A549 (cell line): ENCODE data around the gene GALNT7. TPM values are rescaled to one million over a fixed set of nuclear protein-coding genes. Genes with fewer than 3 reads are reported as not detected.
"Not testable (repeated sequence)": the region's sequence is repeated elsewhere in the genome, so short reads cannot be mapped to it uniquely, and the experiment has no call there.

Source experiments
- ATAC-seq, 2 experiments: fragments of 200-7000 bp in 1 of 2; fragments of >200 bp in 1 of 2; cut with Nextera tagmentation in 1 of 2; cut with Tn5 transposase in 1 of 2; 3 replicates each; pipeline versions ENCODE4 v1.8.0 to v1.9.1; 2018 to 2020; ENCODE audit warnings: mild to moderate bottlenecking in 1 of 2, moderate library complexity in 1 of 2
- CTCF ChIA-PET: fragments of 300-600 bp; sonication (Branson Sonifier 250); formaldehyde crosslinking; extraction: SDS; loops from one replicate; lab custom pipeline; 2021; ENCODE audit warnings: antibody characterized with exemption, inconsistent platforms; lab: Yijun Ruan, JAX
- POLR2A ChIA-PET: fragments of 350-600 bp; formaldehyde crosslinking; extraction: SDS; loops from one replicate; lab custom pipeline; 2021; ENCODE audit warnings: antibody characterized with exemption, inconsistent platforms; lab: Yijun Ruan, JAX
- DNase-seq, 2 experiments: peaks; one replicate each; pipeline versions ENCODE4 v3.0.0 to v3.0.0-alpha.2; 2011 to 2016; ENCODE audit warnings: low read depth in 1 of 2, low spot score in 1 of 2
- FAIRE-seq: peaks from 2 replicates; lab custom pipeline; 2011; peaks lifted over from hg19 to GRCh38; lab: Jason Lieb, UNC
- H3K27ac ChIP-seq, 2 experiments: fragments of >200 bp; sonication (Bioruptor Twin); formaldehyde crosslinking; 3 replicates each; pipeline ENCODE4 v1.5.1; 2016 to 2017
- H3K4me1 ChIP-seq: fragments of >200 bp; sonication (Bioruptor Twin); formaldehyde crosslinking; 3 replicates; pipeline ENCODE4 v1.6.1; 2016
- H3K4me2 ChIP-seq: fragments of >200 bp; sonication (Bioruptor Twin); formaldehyde crosslinking; 3 replicates; pipeline ENCODE4 v1.6.1; 2016
- H3K4me3 ChIP-seq: fragments of >200 bp; sonication (Bioruptor Twin); formaldehyde crosslinking; 3 replicates; pipeline ENCODE4 v1.5.1; 2016
- H3K9me3 ChIP-seq: fragments of >200 bp; sonication (Bioruptor Twin); formaldehyde crosslinking; 3 replicates; pipeline ENCODE4 v1.6.1; 2016
- BHLHE40 ChIP-seq: IDR thresholded peaks from 2 replicates; pipeline ENCODE4 v1.6.1; 2012; ENCODE audit warnings: low read depth, low read length, inconsistent platforms
- CBX8 ChIP-seq: fragments of 200-600 bp; sonication (generic); IDR thresholded peaks from 2 replicates; pipeline ENCODE4 v1.6.1; 2016
- CEBPB ChIP-seq, 2 experiments: fragments of >200 bp in 1 of 2; sonication (Bioruptor Twin) in 1 of 2; formaldehyde crosslinking in 1 of 2; IDR thresholded peaks; 2 replicates each; pipeline ENCODE4 v1.6.1; 2012 to 2016
- CHD4 ChIP-seq: fragments of 200-600 bp; sonication (generic); IDR thresholded peaks from 2 replicates; pipeline ENCODE4 v1.6.1; 2016; ENCODE audit warnings: antibody characterized with exemption, mild to moderate bottlenecking, borderline replicate concordance
- EHMT2 ChIP-seq: fragments of 200-600 bp; sonication (generic); IDR thresholded peaks from 2 replicates; pipeline ENCODE4 v1.6.1; 2016; ENCODE audit warnings: antibody characterized with exemption, low read depth, mild to moderate bottlenecking, moderate library complexity
- FOSL2 ChIP-seq, 2 experiments: fragments of 450-650 bp in 1 of 2; fragments of >200 bp in 1 of 2; sonication (Bioruptor Twin) in 1 of 2; formaldehyde crosslinking; IDR thresholded peaks; 2 replicates each; pipeline versions ENCODE4 v1.5.0 to v1.6.1; 2016 to 2020; ENCODE audit warnings: mild to moderate bottlenecking in 1 of 2, moderate library complexity in 1 of 2
- GATA3 ChIP-seq: IDR thresholded peaks from 2 replicates; pipeline ENCODE4 v1.6.1; 2012; ENCODE audit warnings: borderline replicate concordance
- HDAC2 ChIP-seq: fragments of 200-600 bp; sonication (generic); IDR thresholded peaks from 2 replicates; pipeline ENCODE4 v1.6.1; 2016
- JUNB ChIP-seq: fragments of >200 bp; sonication (Bioruptor Twin); formaldehyde crosslinking; IDR thresholded peaks from 2 replicates; pipeline ENCODE4 v1.6.1; 2016
- RAD21 ChIP-seq, 2 experiments: fragments of >200 bp in 1 of 2; sonication (Bioruptor Twin) in 1 of 2; formaldehyde crosslinking in 1 of 2; IDR thresholded peaks in 1 of 2; conservative IDR thresholded peaks in 1 of 2; 2 replicates in 1 of 2; 3 replicates in 1 of 2; pipeline ENCODE4 v1.6.1; 2012 to 2018; ENCODE audit warnings: inconsistent platforms in 1 of 2
- RFX5 ChIP-seq: fragments of 450-650 bp; IDR thresholded peaks from 2 replicates; pipeline ENCODE4 v1.7.1; 2014; ENCODE audit warnings: antibody characterized with exemption, mild to moderate bottlenecking, moderate library complexity
- SMC3 ChIP-seq: fragments of >200 bp; sonication (Bioruptor Twin); formaldehyde crosslinking; IDR thresholded peaks from 3 replicates; pipeline ENCODE4 v1.6.1; 2018; ENCODE audit warnings: inconsistent platforms
- SREBF2 ChIP-seq: fragments of 450-650 bp; IDR thresholded peaks from 2 replicates; pipeline ENCODE4 v1.6.1; 2014; ENCODE audit warnings: mild to moderate bottlenecking, moderate library complexity
- TFCP2L1 ChIP-seq: fragments of 250-450 bp; sonication (Bioruptor Pico); IDR thresholded peaks from 2 replicates; pipeline ENCODE4 v1.5.0; 2021; ENCODE audit warnings: mild to moderate bottlenecking
- WGBS: methylation state at CpG from one replicate; pipeline ENCODE4 v1.1.6; 2017; ENCODE audit errors: missing lambda C conversion rate; 5-methylcytosine and 5-hydroxymethylcytosine counted together
- polyA plus RNA-seq, 4 experiments: library from polyadenylated mRNA; depleted of rRNA in 3 of 4; stranded (reverse); fragments of >200 nt; fragmentation: RNase III in 1 of 4; extraction: RNeasy Plus Mini Kit Qiagen cat#74134 plus additional on column Dnase treatment in 1 of 4; gene quantifications; 2 replicates in 3 of 4; 3 replicates in 1 of 4; pipeline ENCODE4 v1.2.3, GENCODE V29; 2011 to 2017
- TF ChIP-seq, protein P1 (sequence below): fragments of >200 bp; sonication (Bioruptor Twin); formaldehyde crosslinking; IDR thresholded peaks from 3 replicates; pipeline ENCODE4 v1.5.1; 2016
- TF ChIP-seq, protein P2 (sequence below): fragments of 150-350 bp; IDR thresholded peaks from 2 replicates; pipeline ENCODE4 v1.6.1; 2014; ENCODE audit warnings: low read depth, mild to moderate bottlenecking, low read length

GALNT7 gene
- polyA plus RNA-seq, 2 of the 4 experiments (the other 2 are of a cell fraction): 28.8 to 63.6 TPM

DNA sequence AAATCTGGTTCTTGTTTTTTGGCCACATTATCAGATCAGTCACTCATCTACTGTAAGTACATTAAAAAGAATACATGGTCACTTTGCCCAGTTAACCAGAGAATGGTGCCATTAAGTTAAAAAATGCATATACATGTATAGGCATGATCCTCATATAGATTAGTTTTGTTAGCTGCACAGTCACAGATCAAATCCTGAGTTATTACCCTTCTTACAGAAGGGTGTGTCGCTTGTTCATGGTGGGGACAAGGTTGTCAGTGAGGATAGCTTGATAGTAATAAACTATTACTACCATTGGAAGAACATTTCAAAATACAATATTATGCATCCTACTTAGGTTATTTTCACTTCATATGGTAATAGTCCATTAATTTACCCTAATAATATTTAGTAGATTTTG is 48.5 kb downstream of the GALNT7 start:
- H3K9me3 ChIP-seq: no peaks in the 10 kb centered on the region
- H3K4me2 ChIP-seq: peak overlapping the region; percentile 63; the same call in 2 of the 3 replicates
- ATAC-seq (no peak), DNase-seq (no peak), FAIRE-seq (no peak)
- H3K4me1 ChIP-seq: peaks cover 54% of the 10 kb centered on the region
- 0 out of 6 replicates have a peak overlapping the region, but pooled peaks of 1 of the 2 experiments have one; percentile 15 for H3K27ac ChIP-seq
- ChIA-PET CTCF (no interaction called here), POLR2A (no interaction called here)
- WGBS: 100% methylated on average over 1 of the region's 1 CpG
- TF ChIP-seq TFCP2L1 (CRISPR knock-in tag): no peak
- no peak for TF ChIP-seq GATA3
- TF ChIP-seq, protein P1, sequence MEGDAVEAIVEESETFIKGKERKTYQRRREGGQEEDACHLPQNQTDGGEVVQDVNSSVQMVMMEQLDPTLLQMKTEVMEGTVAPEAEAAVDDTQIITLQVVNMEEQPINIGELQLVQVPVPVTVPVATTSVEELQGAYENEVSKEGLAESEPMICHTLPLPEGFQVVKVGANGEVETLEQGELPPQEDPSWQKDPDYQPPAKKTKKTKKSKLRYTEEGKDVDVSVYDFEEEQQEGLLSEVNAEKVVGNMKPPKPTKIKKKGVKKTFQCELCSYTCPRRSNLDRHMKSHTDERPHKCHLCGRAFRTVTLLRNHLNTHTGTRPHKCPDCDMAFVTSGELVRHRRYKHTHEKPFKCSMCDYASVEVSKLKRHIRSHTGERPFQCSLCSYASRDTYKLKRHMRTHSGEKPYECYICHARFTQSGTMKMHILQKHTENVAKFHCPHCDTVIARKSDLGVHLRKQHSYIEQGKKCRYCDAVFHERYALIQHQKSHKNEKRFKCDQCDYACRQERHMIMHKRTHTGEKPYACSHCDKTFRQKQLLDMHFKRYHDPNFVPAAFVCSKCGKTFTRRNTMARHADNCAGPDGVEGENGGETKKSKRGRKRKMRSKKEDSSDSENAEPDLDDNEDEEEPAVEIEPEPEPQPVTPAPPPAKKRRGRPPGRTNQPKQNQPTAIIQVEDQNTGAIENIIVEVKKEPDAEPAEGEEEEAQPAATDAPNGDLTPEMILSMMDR: no peak
- TF ChIP-seq CHD4: no peak
- no peak for TF ChIP-seq CBX8
- no peak for TF ChIP-seq SMC3
- no peak for TF ChIP-seq SREBF2
- TF ChIP-seq BHLHE40: no peak
- TF ChIP-seq, protein P2, sequence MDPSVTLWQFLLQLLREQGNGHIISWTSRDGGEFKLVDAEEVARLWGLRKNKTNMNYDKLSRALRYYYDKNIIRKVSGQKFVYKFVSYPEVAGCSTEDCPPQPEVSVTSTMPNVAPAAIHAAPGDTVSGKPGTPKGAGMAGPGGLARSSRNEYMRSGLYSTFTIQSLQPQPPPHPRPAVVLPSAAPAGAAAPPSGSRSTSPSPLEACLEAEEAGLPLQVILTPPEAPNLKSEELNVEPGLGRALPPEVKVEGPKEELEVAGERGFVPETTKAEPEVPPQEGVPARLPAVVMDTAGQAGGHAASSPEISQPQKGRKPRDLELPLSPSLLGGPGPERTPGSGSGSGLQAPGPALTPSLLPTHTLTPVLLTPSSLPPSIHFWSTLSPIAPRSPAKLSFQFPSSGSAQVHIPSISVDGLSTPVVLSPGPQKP: no peak
- no peak for TF ChIP-seq RAD21 (conservative IDR thresholded peaks at IDR 0.05 in 1 of 2, IDR thresholded peaks at IDR 0.05 in 1 of 2)
- no peak for TF ChIP-seq EHMT2
- no peak for TF ChIP-seq CEBPB (IDR thresholded peaks at IDR 0.05)
- no peak for TF ChIP-seq FOSL2 (IDR thresholded peaks at IDR 0.05)
- TF ChIP-seq FOSL2 (CRISPR knock-in tag; IDR thresholded peaks at IDR 0.05): no peak
- TF ChIP-seq RFX5: no peak
- no peak for TF ChIP-seq HDAC2
- H3K4me3 ChIP-seq: no peak overlapping the region

DNA sequence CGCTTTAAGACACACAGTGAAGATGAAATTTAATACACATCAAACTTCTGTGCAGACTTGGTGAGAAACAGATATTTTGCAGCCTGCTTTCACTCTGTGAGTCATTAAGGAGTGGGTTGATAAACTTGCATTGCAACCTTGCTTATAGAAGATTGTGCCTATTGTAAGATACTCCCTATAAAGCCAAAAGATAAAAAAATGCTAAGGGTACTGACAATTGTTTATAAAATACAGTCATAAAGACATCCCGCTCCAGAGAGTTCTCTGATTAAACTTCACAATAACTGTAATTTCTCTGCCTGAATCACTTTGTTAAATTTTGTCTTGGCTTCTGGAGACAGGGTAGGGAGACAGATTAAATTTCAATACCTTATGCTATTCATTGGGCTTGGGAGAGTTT is 49.1 kb downstream of the GALNT7 start:
- TF ChIP-seq SREBF2 (no peak), FOSL2 (IDR thresholded peaks at IDR 0.05) (no peak), FOSL2 (CRISPR knock-in tag; IDR thresholded peaks at IDR 0.05) (peak; percentile 9; the same call in 1 of the 2 replicates)
- H3K27ac ChIP-seq: peak overlapping the region; percentile 40 to 56; a peak in 2 of 6 replicates
- FAIRE-seq (no peak), ATAC-seq (peak in 1 of 2 experiments; percentile 48; a peak in 3 of 6 replicates), DNase-seq (no peak)
- WGBS: 50% methylated on average over 2 of the region's 2 CpGs
- peaks cover 48% of the 10 kb centered on the region for H3K4me1 ChIP-seq
- no peaks in the 10 kb centered on the region for H3K9me3 ChIP-seq
- CTCF ChIA-PET: no interaction called here
- H3K4me2 ChIP-seq: peak overlapping the region; percentile 63
- no peak overlapping the region for H3K4me3 ChIP-seq
- POLR2A ChIA-PET: no interaction called here

DNA sequence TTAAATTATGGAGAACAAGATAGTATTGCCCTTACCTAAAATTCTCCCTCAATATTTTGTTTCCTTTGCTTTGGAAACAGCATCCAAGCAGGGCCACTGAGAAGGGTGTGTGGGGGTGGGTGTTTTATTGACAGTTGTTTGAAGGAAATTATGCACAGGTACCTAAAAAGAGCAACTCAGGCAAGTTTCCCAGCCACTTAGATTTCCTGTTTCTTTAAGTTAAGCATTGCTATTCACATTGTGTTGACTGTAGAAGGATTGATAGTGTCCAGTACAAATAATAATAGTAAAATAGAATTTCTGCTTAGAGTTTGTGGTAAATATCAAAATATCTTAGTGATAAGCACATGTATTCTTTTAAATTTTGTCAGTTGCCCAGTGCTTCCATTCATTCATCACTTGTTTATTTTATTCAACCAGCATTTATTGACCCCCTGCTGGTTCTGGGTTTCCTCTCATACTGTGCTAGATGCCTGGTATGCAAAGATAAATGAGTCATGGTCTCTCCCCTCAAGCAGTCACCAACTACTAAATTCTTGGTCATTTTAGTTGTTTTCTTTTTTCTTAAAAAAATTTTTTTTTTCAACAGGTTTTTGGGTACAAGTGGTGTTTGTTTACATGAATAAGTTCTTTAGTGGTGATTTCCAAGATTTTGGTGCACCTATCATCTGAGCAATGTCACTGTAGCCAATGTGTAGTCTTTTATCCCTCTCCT is 50.0 kb downstream of the GALNT7 start:
- Histone ChIP-seq H3K27ac (peak overlapping the region; percentile 40 to 60; a peak in 3 of 6 replicates), H3K4me3 (no peak overlapping the region), H3K4me1 (peaks cover 40% of the 10 kb centered on the region), H3K9me3 (no peaks in the 10 kb centered on the region), H3K4me2 (peak overlapping the region; percentile 63)
- CTCF ChIA-PET: no interaction called here
- TF ChIP-seq CEBPB (IDR thresholded peaks at IDR 0.05) (no peak), FOSL2 (IDR thresholded peaks at IDR 0.05) (peak; percentile 23; the same call in 1 of the 2 replicates), FOSL2 (CRISPR knock-in tag; IDR thresholded peaks at IDR 0.05) (peak; percentile 74), JUNB (peak; percentile 41; the same call in 1 of the 2 replicates), GATA3 (peak; percentile 42; the same call in 1 of the 2 replicates)
- POLR2A ChIA-PET: no interaction called here
- ATAC-seq: peak; percentile 66 to 92
- DNase-seq: peak; percentile 26 to 43
- FAIRE-seq: no peak

DNA sequence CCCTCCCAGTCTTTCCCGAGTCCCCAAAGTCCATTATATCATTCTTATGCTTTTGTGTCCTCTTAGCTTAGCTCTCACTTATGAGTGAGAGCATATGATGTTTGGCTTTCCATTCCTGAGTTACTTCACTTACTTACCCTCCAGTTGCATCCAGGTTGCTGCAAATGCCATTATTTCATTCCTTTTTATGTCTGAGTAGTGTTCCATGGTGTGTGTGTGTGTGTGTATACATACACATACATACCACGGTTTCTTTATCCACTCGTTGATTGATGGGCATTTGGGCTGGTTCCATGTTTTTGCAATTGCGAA is 50.5 kb downstream of the GALNT7 start:
- 56% methylated on average over 4 of the region's 4 CpGs for WGBS
- ATAC-seq: peak in 1 of 2 experiments; percentile 64; a peak in 3 of 6 replicates
- peak overlapping the region in 1 of 2 experiments; percentile 53; a peak in 3 of 6 replicates for H3K27ac ChIP-seq
- DNase-seq, FAIRE-seq, POLR2A ChIA-PET, H3K9me3 ChIP-seq, H3K4me3 ChIP-seq, CTCF ChIA-PET: not testable (repeated sequence)
- peaks cover 34% of the 10 kb centered on the region for H3K4me1 ChIP-seq
- H3K4me2 ChIP-seq: peak overlapping the region; percentile 63
